Heart left ventricle (tissue), 16 donors: ENCODE results near the gene CRYZL1. TPM values are rescaled to one million over a fixed set of nuclear protein-coding genes. Genes with fewer than 3 reads are reported as not detected.
A peak's percentile ranks its signal among the peaks of the same experiment; 100 is the strongest.

Source experiments
- ATAC-seq, 4 donors: fragments of 200-7000 bp; cut with Tn5 transposase; one replicate each; pipeline ENCODE4 v1.9.1; 2020 to 2022; ENCODE audit warnings: moderate library complexity in 4 of 4, mild to moderate bottlenecking in 3 of 4, moderate number of reproducible peaks in 1 of 4
- DNase-seq, 5 donors: peaks; one replicate each; pipeline ENCODE4 v3.0.0-alpha.2; 2020
- H3K27ac ChIP-seq, 12 donors: fragments of 200-600 bp; sonication (generic) in 4 of 12; one replicate each; pipeline versions ENCODE4 v1.5.0 to v1.8.0; 2016 to 2022; ENCODE audit warnings: mild to moderate bottlenecking in 2 of 12
- H3K27me3 ChIP-seq, 9 donors: fragments of 200-600 bp; sonication (generic) in 2 of 9; one replicate each; pipeline versions ENCODE4 v1.5.1 to v1.8.0; 2016 to 2022; ENCODE audit warnings: mild to moderate bottlenecking in 3 of 9
- H3K36me3 ChIP-seq, 9 donors: fragments of 200-600 bp; sonication (generic) in 2 of 9; one replicate each; pipeline versions ENCODE4 v1.5.0 to v1.8.0; 2018 to 2022; ENCODE audit warnings: mild to moderate bottlenecking in 2 of 9
- H3K4me1 ChIP-seq, 12 donors: fragments of 200-600 bp; sonication (generic) in 4 of 12; one replicate each; pipeline versions ENCODE4 v1.5.0 to v1.8.0; 2016 to 2022; ENCODE audit warnings: mild to moderate bottlenecking in 3 of 12
- H3K4me3 ChIP-seq, 12 donors: fragments of 200-600 bp; sonication (generic) in 4 of 12; one replicate each; pipeline versions ENCODE4 v1.5.0 to v1.8.0; 2017 to 2022; ENCODE audit warnings: mild to moderate bottlenecking in 9 of 12, moderate library complexity in 4 of 12
- H3K9me3 ChIP-seq, 12 donors: fragments of 200-600 bp; sonication (generic) in 4 of 12; one replicate each; pipeline versions ENCODE4 v1.5.0 to v1.8.0; 2016 to 2022; ENCODE audit warnings: mild to moderate bottlenecking in 1 of 12
- POLR2A ChIP-seq, 2 donors: fragments of 450-650 bp; IDR thresholded peaks; one replicate each; pipeline ENCODE4 v1.6.1; 2017; ENCODE audit warnings: antibody characterized with exemption in 2 of 2, mild to moderate bottlenecking in 2 of 2, moderate library complexity in 2 of 2
- WGBS, 4 donors: extraction: QIAGEN DNeasy Blood & Tissue Kit in 2 of 4; methylation state at CpG; one replicate each; pipeline versions ENCODE4 v1.1.5 to v1.1.7; 2013 to 2018; 5-methylcytosine and 5-hydroxymethylcytosine counted together
- intact Hi-C, 10 donors: fragments of 100-400 bp; cut with DNase I; formaldehyde crosslinking; loops; one replicate each; pipeline versions ENCODE4 v1.11.1 to v1.14.2; 2022
- polyA plus RNA-seq, 2 donors: library from polyadenylated mRNA; stranded (reverse); fragments of 200-250 nt; gene quantifications; one replicate each; pipeline ENCODE4 v1.2.3, GENCODE V29; 2013
- total RNA-seq, 9 donors: library from RNA; depleted of rRNA in 2 of 9; stranded (reverse); fragments of >200 nt in 2 of 9; fragmentation: NEBNext Ultra II Directional in 3 of 9; extraction: Animal tissue kit (Norgen Biotek cat#: 25700) in 3 of 9; gene quantifications; one replicate each; pipeline versions ENCODE4 v1.1.0 to v1.2.4, GENCODE V29; 2016 to 2023
- TF ChIP-seq, protein P1 (sequence below), 12 donors: fragments of 200-600 bp; sonication (generic) in 4 of 12; IDR thresholded peaks; one replicate each; pipeline versions ENCODE4 v1.5.0 to v1.8.0; 2018 to 2022; ENCODE audit warnings: antibody characterized with exemption in 12 of 12, mild to moderate bottlenecking in 5 of 12
- donor health status: ischemic (EF 13 %, LVEDD 7.1; RV severe dilation, severe dysfunction).
- donor health status: healthy with polysubstance abuse.
- donor health status: DM: no; HTN: yes; CAD: no.
- donor health status: DM: no; HTN: no; CAD: no.
- donor health status: ischemic (EF 25% LVEDD 6.9; RV normal size, moderate dysfunction).
- donor health status: ischemic (EF 25% LVEDD 5.7; RV mildly dilated, moderate dysfunction).
- donor health status: healthy.
- donor health status: DM: yes; HTN: yes; CAD: no.
- donor health status: ischemic (EF 35%, LVEDD 5.7; RV mildly dilated, moderate dysfunction).
- donor health status: nonischemic (EF 11% LVEDD 7.7; RV severe dilation, severe dysfunction).
- donor health status: DM: yes; HTN: yes; CAD: no.
- donor health status: PGD.
- donor health status: ischemic (EF 29% LVEDD 5.4; RV normal size, mild dysfunction).
- donor health status: nonischemic (EF 23%, LVEDD 6.1; RV moderate dilation, normal function).

CRYZL1 gene
- total and polyA plus RNA-seq, 11 donors = 15.2 to 33.8 (median 25.1) TPM

DNA sequence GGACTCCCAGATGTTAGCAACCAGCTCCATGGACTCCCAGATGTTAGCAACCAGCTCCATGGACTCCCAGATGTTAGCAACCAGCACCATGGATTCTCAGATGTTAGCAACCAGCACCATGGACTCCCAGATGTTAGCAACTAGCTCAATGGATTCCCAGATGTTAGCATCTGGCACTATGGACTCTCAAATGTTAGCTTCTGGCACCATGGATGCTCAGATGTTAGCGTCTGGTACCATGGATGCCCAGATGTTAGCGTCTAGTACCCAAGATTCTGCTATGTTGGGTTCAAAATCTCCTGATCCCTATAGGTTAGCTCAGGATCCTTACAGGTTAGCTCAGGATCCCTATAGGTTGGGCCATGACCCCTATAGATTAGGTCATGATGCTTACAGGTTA is 89.9 kb downstream of the CRYZL1 start:
- intact Hi-C loops = no loop called here
- H3K27me3 ChIP-seq = no peaks in the 10 kb centered on the region
- DNase-seq (no peak), ATAC-seq (no peak)
- peaks cover 0 to 31% (median 15%) of the 10 kb centered on the region in 12 donors for H3K4me1 ChIP-seq
- 93 to 100% (median 97%) methylated on average over 2 of the region's 2 CpGs for whole genome bisulfite sequencing, 4 donors
- H3K27ac ChIP-seq = no peak overlapping the region
- no peaks in the 10 kb centered on the region for H3K9me3 ChIP-seq
- no peak overlapping the region for H3K4me3 ChIP-seq
- peaks cover 0 to 100% (median 99%) of the 10 kb centered on the region in 9 donors for H3K36me3 ChIP-seq
- TF ChIP-seq, protein P1, sequence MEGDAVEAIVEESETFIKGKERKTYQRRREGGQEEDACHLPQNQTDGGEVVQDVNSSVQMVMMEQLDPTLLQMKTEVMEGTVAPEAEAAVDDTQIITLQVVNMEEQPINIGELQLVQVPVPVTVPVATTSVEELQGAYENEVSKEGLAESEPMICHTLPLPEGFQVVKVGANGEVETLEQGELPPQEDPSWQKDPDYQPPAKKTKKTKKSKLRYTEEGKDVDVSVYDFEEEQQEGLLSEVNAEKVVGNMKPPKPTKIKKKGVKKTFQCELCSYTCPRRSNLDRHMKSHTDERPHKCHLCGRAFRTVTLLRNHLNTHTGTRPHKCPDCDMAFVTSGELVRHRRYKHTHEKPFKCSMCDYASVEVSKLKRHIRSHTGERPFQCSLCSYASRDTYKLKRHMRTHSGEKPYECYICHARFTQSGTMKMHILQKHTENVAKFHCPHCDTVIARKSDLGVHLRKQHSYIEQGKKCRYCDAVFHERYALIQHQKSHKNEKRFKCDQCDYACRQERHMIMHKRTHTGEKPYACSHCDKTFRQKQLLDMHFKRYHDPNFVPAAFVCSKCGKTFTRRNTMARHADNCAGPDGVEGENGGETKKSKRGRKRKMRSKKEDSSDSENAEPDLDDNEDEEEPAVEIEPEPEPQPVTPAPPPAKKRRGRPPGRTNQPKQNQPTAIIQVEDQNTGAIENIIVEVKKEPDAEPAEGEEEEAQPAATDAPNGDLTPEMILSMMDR (IDR thresholded peaks at IDR 0.05) = no peak
- TF ChIP-seq POLR2A (IDR thresholded peaks at IDR 0.05) = no peak

DNA sequence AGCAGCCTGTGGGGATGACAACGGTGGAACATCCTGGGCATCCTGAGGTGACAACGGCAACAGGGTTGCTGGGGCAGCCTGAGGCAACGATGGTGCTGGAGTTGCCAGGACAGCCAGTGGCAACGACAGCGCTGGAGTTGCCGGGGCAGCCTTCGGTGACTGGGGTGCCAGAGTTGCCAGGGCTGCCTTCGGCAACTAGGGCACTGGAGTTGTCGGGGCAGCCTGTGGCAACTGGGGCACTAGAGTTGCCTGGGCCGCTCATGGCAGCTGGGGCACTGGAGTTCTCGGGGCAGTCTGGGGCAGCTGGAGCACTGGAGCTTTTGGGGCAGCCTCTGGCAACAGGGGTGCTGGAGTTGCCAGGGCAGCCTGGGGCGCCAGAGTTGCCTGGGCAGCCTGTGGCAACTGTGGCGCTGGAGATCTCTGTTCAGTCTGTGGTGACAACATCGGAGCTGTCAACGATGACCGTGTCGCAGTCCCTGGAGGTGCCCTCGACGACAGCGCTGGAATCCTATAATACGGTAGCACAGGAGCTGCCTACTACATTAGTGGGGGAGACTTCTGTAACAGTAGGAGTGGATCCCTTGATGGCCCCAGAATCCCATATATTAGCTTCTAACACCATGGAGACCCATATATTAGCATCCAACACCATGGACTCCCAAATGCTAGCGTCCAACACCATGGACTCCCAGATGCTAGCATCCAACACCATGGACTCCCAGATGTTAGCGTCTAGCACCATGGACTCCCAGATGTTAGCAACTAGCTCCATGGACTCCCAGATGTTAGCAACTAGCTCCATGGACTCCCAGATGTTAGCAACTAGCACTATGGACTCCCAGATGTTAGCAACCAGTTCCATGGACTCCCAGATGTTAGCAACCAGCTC is 90.5 kb downstream of the CRYZL1 start:
- intact Hi-C loops = no loop called here
- DNase-seq (no peak), ATAC-seq (peak in 1 of 4 donors; percentile 9)
- no peaks in the 10 kb centered on the region for H3K27me3 ChIP-seq
- no peak overlapping the region for H3K27ac ChIP-seq
- TF ChIP-seq, protein P1 (IDR thresholded peaks at IDR 0.05) = no peak
- TF ChIP-seq POLR2A (IDR thresholded peaks at IDR 0.05) = no peak
- WGBS, 4 donors = 93 to 98% (median 96%) methylated on average over 14 to 23 of the region's 23 CpGs
- H3K9me3 ChIP-seq = no peaks in the 10 kb centered on the region
- H3K36me3 ChIP-seq = peaks cover 0 to 99% (median 97%) of the 10 kb centered on the region in 9 donors
- H3K4me1 ChIP-seq = peaks cover 0 to 27% (median 15%) of the 10 kb centered on the region in 12 donors
- no peak overlapping the region for H3K4me3 ChIP-seq

DNA sequence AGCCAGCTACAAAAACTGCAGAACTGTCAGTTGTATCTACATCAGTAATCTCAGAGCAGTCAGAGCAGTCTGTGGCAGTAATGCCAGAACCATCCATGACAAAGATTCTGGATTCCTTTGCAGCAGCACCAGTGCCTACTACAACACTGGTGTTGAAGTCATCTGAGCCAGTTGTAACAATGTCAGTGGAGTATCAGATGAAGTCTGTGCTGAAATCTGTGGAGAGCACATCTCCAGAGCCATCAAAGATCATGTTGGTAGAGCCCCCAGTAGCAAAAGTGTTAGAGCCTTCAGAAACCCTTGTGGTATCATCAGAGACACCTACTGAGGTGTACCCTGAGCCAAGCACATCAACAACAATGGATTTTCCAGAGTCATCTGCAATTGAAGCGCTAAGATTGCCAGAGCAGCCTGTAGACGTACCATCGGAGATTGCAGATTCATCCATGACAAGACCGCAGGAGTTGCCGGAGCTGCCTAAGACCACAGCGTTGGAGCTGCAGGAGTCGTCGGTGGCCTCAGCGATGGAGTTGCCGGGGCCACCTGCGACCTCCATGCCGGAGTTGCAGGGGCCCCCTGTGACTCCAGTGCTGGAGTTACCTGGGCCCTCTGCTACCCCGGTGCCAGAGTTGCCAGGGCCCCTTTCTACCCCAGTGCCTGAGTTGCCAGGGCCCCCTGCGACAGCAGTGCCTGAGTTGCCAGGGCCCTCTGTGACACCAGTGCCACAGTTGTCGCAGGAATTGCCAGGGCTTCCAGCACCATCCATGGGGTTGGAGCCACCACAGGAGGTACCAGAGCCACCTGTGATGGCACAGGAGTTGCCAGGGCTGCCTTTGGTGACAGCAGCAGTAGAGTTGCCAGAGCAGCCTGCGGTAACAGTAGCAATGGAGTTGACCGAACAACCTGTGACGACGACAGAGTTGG is 91.4 kb downstream of the CRYZL1 start:
- Histone ChIP-seq H3K4me1 (peaks cover 0 to 29% (median 17%) of the 10 kb centered on the region in 12 donors), H3K9me3 (no peaks in the 10 kb centered on the region), H3K4me3 (no peak overlapping the region), H3K27me3 (no peaks in the 10 kb centered on the region), H3K36me3 (peaks cover 0 to 91% (median 88%) of the 10 kb centered on the region in 9 donors), H3K27ac (no peak overlapping the region)
- WGBS, 4 donors = 94 to 97% (median 97%) methylated on average over 13 to 19 of the region's 19 CpGs
- ATAC-seq (peak in 1 of 4 donors; percentile 12), DNase-seq (no peak)
- TF ChIP-seq, protein P1 (IDR thresholded peaks at IDR 0.05) = no peak
- TF ChIP-seq POLR2A (IDR thresholded peaks at IDR 0.05) = no peak
- intact Hi-C loops = loop anchor here in 1 of 10 donors (10.0 kb wide), 1 partner anchor 45 kb away; no protein-coding TSS in a partner anchor
